B cell (primary cell): Measurements from ENCODE around the gene SEMA4C. TPM values are rescaled to one million over a fixed set of nuclear protein-coding genes. Genes with fewer than 3 reads are reported as not detected.

Experiments
- ATAC-seq: fragments of 200-7000 bp; cut with Tn5 transposase; one replicate; pipeline ENCODE4 v1.10.0; 2021; ENCODE audit warnings: low read depth, mild to moderate bottlenecking, moderate number of reproducible peaks, moderate library complexity
- CTCF ChIA-PET: fragments of 350-600 bp; sonication (Branson Sonifier 250); formaldehyde crosslinking; loops from one replicate; lab custom pipeline; 2021; ENCODE audit warnings: antibody characterized with exemption, inconsistent platforms; lab: Charles Lee
- POLR2A ChIA-PET: fragments of 350-600 bp; sonication (Branson Sonifier 250); formaldehyde crosslinking; loops from one replicate; lab custom pipeline; 2021; ENCODE audit warnings: antibody characterized with exemption; lab: Charles Lee
- DNase-seq: peaks from one replicate; pipeline ENCODE4 v3.0.0; 2013
- H2AFZ ChIP-seq: 2 replicates; pipeline ENCODE4 v1.6.1; 2012; ENCODE audit warnings: mild to moderate bottlenecking, low read depth, low read length; ENCODE audit not compliant: insufficient read depth, poor library complexity, severe bottlenecking
- H3K27ac ChIP-seq, 2 donors: 1 replicate in 1 of 2; 2 replicates in 1 of 2; pipeline ENCODE4 v1.5.1; 2012 to 2013; ENCODE audit warnings: low read length in 2 of 2, mild to moderate bottlenecking in 2 of 2, moderate library complexity in 1 of 2
- H3K27me3 ChIP-seq, 4 experiments: fragments of 200-600 bp in 1 of 4; sonication (generic) in 1 of 4; replicated peaks in 1 of 4; 1 replicate in 2 of 4; 2 replicates in 2 of 4; pipeline versions ENCODE4 v1.6.1 to v1.7.0; 2013 to 2016; ENCODE audit warnings: low read length in 3 of 4, mild to moderate bottlenecking in 2 of 4, mixed read lengths in 1 of 4, moderate library complexity in 1 of 4; ENCODE audit not compliant: insufficient read depth in 4 of 4, control insufficient read depth in 3 of 4; ENCODE audit errors: control extremely low read depth in 1 of 4
- H3K36me3 ChIP-seq, 2 experiments: replicated peaks in 1 of 2; 1 replicate in 1 of 2; 2 replicates in 1 of 2; pipeline versions ENCODE4 v1.6.1 to v1.7.1; 2013; ENCODE audit warnings: low read length in 1 of 2; ENCODE audit not compliant: insufficient read depth in 2 of 2, control insufficient read depth in 1 of 2; ENCODE audit errors: control extremely low read depth in 1 of 2, extremely low read depth in 1 of 2
- H3K4me1 ChIP-seq, 2 donors: fragments of 200-600 bp in 1 of 2; sonication (generic) in 1 of 2; 1 replicate in 1 of 2; 2 replicates in 1 of 2; pipeline versions ENCODE4 v1.5.1 to v1.6.1; 2013 to 2017; ENCODE audit warnings: low read length in 2 of 2; ENCODE audit not compliant: control insufficient read depth in 2 of 2, insufficient read depth in 2 of 2
- H3K4me2 ChIP-seq: replicated peaks from 2 replicates; pipeline ENCODE3; 2012; ENCODE audit warnings: mild to moderate bottlenecking, low read depth, low read length; ENCODE audit not compliant: poor library complexity, severe bottlenecking
- H3K4me3 ChIP-seq, 5 experiments: fragments of 200-600 bp in 1 of 5; sonication (generic) in 1 of 5; 1 replicate in 3 of 5; 2 replicates in 2 of 5; pipeline versions ENCODE4 v1.5.1 to v1.7.0; 2011 to 2016; ENCODE audit warnings: low read length in 4 of 5, mild to moderate bottlenecking in 4 of 5, low read depth in 2 of 5, control low read depth in 1 of 5, moderate library complexity in 1 of 5; ENCODE audit not compliant: insufficient read depth in 1 of 5; ENCODE audit errors: control extremely low read depth in 1 of 5, extremely low read depth in 1 of 5
- H3K79me2 ChIP-seq: fragments of 200-600 bp; sonication (generic); one replicate; pipeline ENCODE4 v1.6.0; 2016; ENCODE audit warnings: low read length; ENCODE audit not compliant: control insufficient read depth, insufficient read depth
- H3K9ac ChIP-seq: fragments of 200-600 bp; sonication (generic); 2 replicates; pipeline ENCODE4 v1.6.1; 2017; ENCODE audit warnings: mild to moderate bottlenecking, low read length, moderate library complexity
- H3K9me3 ChIP-seq, 3 donors: one replicate each; pipeline versions ENCODE4 v1.6.1 to v1.7.1; 2013; ENCODE audit warnings: low read length in 2 of 3; ENCODE audit not compliant: control insufficient read depth in 2 of 3, insufficient read depth in 1 of 3; ENCODE audit errors: control extremely low read depth in 1 of 3
- H4K20me1 ChIP-seq: 2 replicates; pipeline ENCODE4 v1.6.0; 2012; ENCODE audit warnings: mild to moderate bottlenecking, low read length; ENCODE audit not compliant: insufficient read depth, control insufficient read depth, poor library complexity, severe bottlenecking
- H3K27ac Mint-ChIP-seq: one replicate; pipeline ENCODE4 v1.8.0; 2021; ENCODE audit warnings: mixed read lengths
- H3K27me3 Mint-ChIP-seq: one replicate; pipeline ENCODE4 v1.8.0; 2021; ENCODE audit warnings: mixed read lengths
- H3K4me1 Mint-ChIP-seq: one replicate; pipeline ENCODE4 v1.8.0; 2021; ENCODE audit warnings: mixed read lengths
- H3K4me3 Mint-ChIP-seq: one replicate; pipeline ENCODE4 v1.8.0; 2021; ENCODE audit warnings: mixed read lengths
- H3K9me3 Mint-ChIP-seq: one replicate; pipeline ENCODE4 v1.8.0; 2022; ENCODE audit warnings: mixed read lengths; ENCODE audit not compliant: insufficient read depth
- EZH2 ChIP-seq: IDR thresholded peaks from 2 replicates; pipeline ENCODE4 v1.6.1; 2012; ENCODE audit warnings: borderline replicate concordance, low read depth, mild to moderate bottlenecking, moderate library complexity, low read length; ENCODE audit not compliant: insufficient read depth, poor library complexity, severe bottlenecking
- WGBS: methylation state at CpG from one replicate; pipeline ENCODE4 v1.1.5; 2013; ENCODE audit warnings: missing lambda C conversion rate; ENCODE audit not compliant: insufficient coverage; 5-methylcytosine and 5-hydroxymethylcytosine counted together
- intact Hi-C: fragments of 100-400 bp; cut with micrococcal nuclease; formaldehyde crosslinking; loops from one replicate; pipeline ENCODE4 v1.10.0; 2022
- polyA plus RNA-seq: library from polyadenylated mRNA; depleted of rRNA; stranded (reverse); fragments of >200 nt; gene quantifications from 2 replicates; pipeline ENCODE4 v1.2.3, GENCODE V29; 2012
- total RNA-seq, 2 donors: library from RNA; stranded (reverse); fragments of 120-200 nt in 1 of 2; gene quantifications; 1 replicate in 1 of 2; 2 replicates in 1 of 2; pipeline versions ENCODE4 v1.2.3 to v1.2.4, GENCODE V29; 2013 to 2022
- TF ChIP-seq, protein P1 (sequence below): fragments of 200-600 bp; IDR thresholded peaks from one replicate; pipeline ENCODE4 v1.8.0; 2022; ENCODE audit warnings: antibody characterized with exemption, mild to moderate bottlenecking

SEMA4C gene
- total and polyA plus RNA-seq, 2 donors (not counting 1 experiment from before 2014, with no cell fraction given), result 0.28 to 0.94 TPM

DNA sequence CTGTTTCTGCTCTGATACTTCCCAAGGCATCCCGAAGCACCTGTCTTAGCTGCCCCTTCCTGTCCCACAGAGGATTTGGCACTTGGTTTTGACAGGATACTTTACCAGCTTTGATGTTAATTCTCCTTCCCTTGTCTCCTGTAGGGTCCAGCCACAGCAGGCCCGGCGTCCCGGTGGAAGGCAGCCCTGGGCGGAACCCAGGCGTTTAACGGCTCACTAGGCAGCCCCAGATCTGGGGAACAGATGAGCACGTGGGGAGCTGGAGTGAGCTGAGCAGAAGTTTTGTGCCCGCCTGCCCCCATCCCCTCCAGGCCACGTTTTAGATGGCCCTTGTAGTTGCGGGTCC is 37.5 kb downstream of the SEMA4C start:
- H3K27ac Mint-ChIP-seq, result no peak overlapping the region
- ChIA-PET POLR2A (no interaction called here), CTCF (no interaction called here)
- peaks cover 10% of the 10 kb centered on the region for H3K4me1 Mint-ChIP-seq
- no peak overlapping the region for H3K27ac ChIP-seq
- H3K9me3 ChIP-seq, result no peaks in the 10 kb centered on the region
- H3K9me3 Mint-ChIP-seq, result no peaks in the 10 kb centered on the region
- no peaks in the 10 kb centered on the region for H3K79me2 ChIP-seq
- 94% methylated on average over 11 of the region's 11 CpGs for WGBS
- DNase-seq, result no peak
- H3K4me3 ChIP-seq, result no peak overlapping the region
- H3K27me3 Mint-ChIP-seq, result no peaks in the 10 kb centered on the region
- H3K4me3 Mint-ChIP-seq, result no peak overlapping the region
- no peak overlapping the region for H3K9ac ChIP-seq
- no peak for TF ChIP-seq EZH2
- TF ChIP-seq, protein P1, sequence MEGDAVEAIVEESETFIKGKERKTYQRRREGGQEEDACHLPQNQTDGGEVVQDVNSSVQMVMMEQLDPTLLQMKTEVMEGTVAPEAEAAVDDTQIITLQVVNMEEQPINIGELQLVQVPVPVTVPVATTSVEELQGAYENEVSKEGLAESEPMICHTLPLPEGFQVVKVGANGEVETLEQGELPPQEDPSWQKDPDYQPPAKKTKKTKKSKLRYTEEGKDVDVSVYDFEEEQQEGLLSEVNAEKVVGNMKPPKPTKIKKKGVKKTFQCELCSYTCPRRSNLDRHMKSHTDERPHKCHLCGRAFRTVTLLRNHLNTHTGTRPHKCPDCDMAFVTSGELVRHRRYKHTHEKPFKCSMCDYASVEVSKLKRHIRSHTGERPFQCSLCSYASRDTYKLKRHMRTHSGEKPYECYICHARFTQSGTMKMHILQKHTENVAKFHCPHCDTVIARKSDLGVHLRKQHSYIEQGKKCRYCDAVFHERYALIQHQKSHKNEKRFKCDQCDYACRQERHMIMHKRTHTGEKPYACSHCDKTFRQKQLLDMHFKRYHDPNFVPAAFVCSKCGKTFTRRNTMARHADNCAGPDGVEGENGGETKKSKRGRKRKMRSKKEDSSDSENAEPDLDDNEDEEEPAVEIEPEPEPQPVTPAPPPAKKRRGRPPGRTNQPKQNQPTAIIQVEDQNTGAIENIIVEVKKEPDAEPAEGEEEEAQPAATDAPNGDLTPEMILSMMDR, result no peak
- peaks cover 0 to 74% of the 10 kb centered on the region in 2 experiments for H3K36me3 ChIP-seq
- no peaks in the 10 kb centered on the region for H4K20me1 ChIP-seq
- no peak overlapping the region for H2AFZ ChIP-seq
- H3K27me3 ChIP-seq, result no peaks in the 10 kb centered on the region
- H3K4me1 ChIP-seq, result peaks cover 0 to 5% of the 10 kb centered on the region in 2 donors
- no peak overlapping the region for H3K4me2 ChIP-seq
- intact Hi-C loops, result no loop called here
- no peak for ATAC-seq

- H3K27ac ChIP-seq, result no peak overlapping the region
Observed at GRCh38 chr2:96831679-96832078, 38.2 kb downstream of the SEMA4C start.

More at GRCh38 chr2:96831679-96832078, 38.2 kb downstream of the SEMA4C start:
- Mint-ChIP-seq H3K9me3 (no peaks in the 10 kb centered on the region), H3K4me1 (peaks cover 10% of the 10 kb centered on the region), H3K4me3 (no peak overlapping the region), H3K27ac (no peak overlapping the region), H3K27me3 (no peaks in the 10 kb centered on the region)
- peaks cover 0 to 75% of the 10 kb centered on the region in 2 experiments for H3K36me3 ChIP-seq
- DNase-seq, result no peak
- ATAC-seq, result no peak
- intact Hi-C loops, result no loop called here
- ChIA-PET CTCF (no interaction called here), POLR2A (no interaction called here)
- no peak overlapping the region for H2AFZ ChIP-seq
- H3K4me1 ChIP-seq, result peaks cover 0 to 5% of the 10 kb centered on the region in 2 donors
- peaks cover 6% of the 10 kb centered on the region for H4K20me1 ChIP-seq
- no peaks in the 10 kb centered on the region for H3K27me3 ChIP-seq
- WGBS, result 94% methylated on average over 6 of the region's 10 CpGs
- no peak overlapping the region for H3K9ac ChIP-seq
- H3K9me3 ChIP-seq, result no peaks in the 10 kb centered on the region
- H3K4me3 ChIP-seq, result no peak overlapping the region
- H3K4me2 ChIP-seq, result no peak overlapping the region
- H3K79me2 ChIP-seq, result no peaks in the 10 kb centered on the region
- no peak for TF ChIP-seq EZH2
- TF ChIP-seq, protein P1, result no peak
